ENCODE measurements around the gene NCOA5. TPM values are rescaled to one million over a fixed set of nuclear protein-coding genes. Genes with fewer than 3 reads are reported as not detected.

The NCOA5 gene
- total and polyA plus RNA-seq, 9 of the 15 experiments (the other 6 are each of a cell fraction or from before 2014, with no cell fraction given), result 3.9 to 22.8 (median 13.8) TPM

DNA sequence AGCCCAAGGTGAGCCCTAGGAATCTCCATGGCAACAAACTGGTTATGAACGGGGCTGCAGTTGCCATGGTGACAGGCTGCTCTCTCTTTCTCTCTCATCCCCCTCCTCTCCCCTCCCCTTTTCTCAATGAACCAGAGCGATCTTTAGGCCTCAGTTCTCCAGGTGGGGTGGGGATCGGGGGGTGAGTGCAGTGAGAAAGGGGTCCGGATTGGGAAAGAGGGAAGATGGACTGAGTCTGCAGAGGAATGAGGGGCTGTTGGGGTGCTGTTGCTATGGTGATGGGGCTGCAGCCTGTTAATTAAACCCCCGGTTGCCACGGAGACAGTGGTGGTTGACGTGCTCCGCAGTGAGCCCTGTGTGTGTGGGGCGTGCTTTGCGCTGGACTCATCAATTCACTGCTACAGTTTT lies 64.4 kb downstream of the NCOA5 start:
- Histone ChIP-seq H3K27ac (ENCODE audit: extremely low read depth, low read depth, low read length) (no peak overlapping the region), H3K9me1 (ENCODE audit: control insufficient read depth, insufficient read depth, low read length) (no peaks in the 10 kb centered on the region), H3K4me3 (no peak overlapping the region), H3K4me2 (ENCODE audit: insufficient read depth, low read length) (no peak overlapping the region), H3K9me3 (replicated peaks; ENCODE audit: control insufficient read depth, insufficient read depth, low read depth, low read length) (no peaks in the 10 kb centered on the region), H3K4me1 (replicated peaks in 1 of 2; ENCODE audit: control insufficient read depth in 2 of 2, insufficient read depth in 2 of 2, low read length in 2 of 2) (peaks cover 14 to 36% of the 10 kb centered on the region in 2 experiments), H3K79me2 (ENCODE audit: control insufficient read depth, insufficient read depth, low read length) (no peaks in the 10 kb centered on the region), H2AFZ (ENCODE audit: low read depth, low read length) (no peak overlapping the region), H3K27me3 (ENCODE audit: control insufficient read depth in 2 of 2, insufficient read depth in 2 of 2, low read length in 2 of 2) (peaks cover 0 to 7% of the 10 kb centered on the region in 2 experiments; a peak in 1 of 5 replicates), H3K9ac (ENCODE audit: insufficient read depth in 1 of 2, low read depth in 2 of 2, low read length in 2 of 2) (no peak overlapping the region), H3K36me3 (ENCODE audit: control insufficient read depth, insufficient read depth, low read length) (no peaks in the 10 kb centered on the region), H4K20me1 (replicated peaks; ENCODE audit: control insufficient read depth, insufficient read depth, low read length) (peaks cover 8% of the 10 kb centered on the region; the same call in 1 of the 2 replicates)
- ATAC-seq, result no peak
- intact Hi-C loops (cut with micrococcal nuclease), result no loop called here
- TF ChIP-seq TAF9B (IDR thresholded peaks at IDR 0.05; ENCODE audit: partially characterized antibody) (no peak), RFX1 (IDR thresholded peaks at IDR 0.05) (peak; percentile 83)
- no peak for FAIRE-seq
- no peak for DNase-seq (ENCODE audit: extremely low read depth in 1 of 4, low spot score in 3 of 4)
- in situ Hi-C loops (cut with MboI), result no loop called here
- ChIA-PET CTCF (ENCODE audit: low intra/inter-chr PET ratio) (no interaction called here), POLR2A (no interaction called here)
- no TSS peak for BruUV-seq (replicated peaks)
- WGBS (ENCODE audit: insufficient coverage, low coverage, missing lambda C conversion rate), result 0% methylated on average over 10 of the region's 10 CpGs

- intact Hi-C loops (cut with micrococcal nuclease) (loop anchor here (2.0 to 5.0 kb wide), 3 partner anchors 63 to 148 kb away; no protein-coding TSS in a partner anchor), in situ Hi-C loops (cut with MboI) (no loop called here)
- H3K4me2 ChIP-seq (ENCODE audit: insufficient read depth, low read length), result no peak overlapping the region
- WGBS (ENCODE audit: insufficient coverage, low coverage, missing lambda C conversion rate), result 0% methylated on average over 4 of the region's 4 CpGs
- H3K9me1 ChIP-seq (ENCODE audit: control insufficient read depth, insufficient read depth, low read length), result no peaks in the 10 kb centered on the region
- H3K9ac ChIP-seq (ENCODE audit: insufficient read depth in 1 of 2, low read depth in 2 of 2, low read length in 2 of 2), result no peak overlapping the region
- H3K4me1 ChIP-seq (replicated peaks in 1 of 2; ENCODE audit: control insufficient read depth in 2 of 2, insufficient read depth in 2 of 2, low read length in 2 of 2), result peaks cover 14 to 28% of the 10 kb centered on the region in 2 experiments
- no peaks in the 10 kb centered on the region for H3K36me3 ChIP-seq (ENCODE audit: control insufficient read depth, insufficient read depth, low read length)
- no peak overlapping the region for H3K27ac ChIP-seq (ENCODE audit: extremely low read depth, low read depth, low read length)
- H4K20me1 ChIP-seq (replicated peaks; ENCODE audit: control insufficient read depth, insufficient read depth, low read length), result peaks cover 8% of the 10 kb centered on the region; the same call in 1 of the 2 replicates
- no peak for DNase-seq (ENCODE audit: extremely low read depth in 1 of 4, low spot score in 3 of 4)
- H3K27me3 ChIP-seq (ENCODE audit: control insufficient read depth in 2 of 2, insufficient read depth in 2 of 2, low read length in 2 of 2), result 0 out of 5 replicates have a peak, but pooled peaks cover 0 to 7% of the 10 kb centered on the region in 2 experiments
- ATAC-seq, result no peak
- no peak overlapping the region for H2AFZ ChIP-seq (ENCODE audit: low read depth, low read length)
- no peaks in the 10 kb centered on the region for H3K79me2 ChIP-seq (ENCODE audit: control insufficient read depth, insufficient read depth, low read length)
- H3K4me3 ChIP-seq, result no peak overlapping the region
- no peaks in the 10 kb centered on the region for H3K9me3 ChIP-seq (replicated peaks; ENCODE audit: control insufficient read depth, insufficient read depth, low read depth, low read length)
- CTCF ChIA-PET (ENCODE audit: low intra/inter-chr PET ratio), result interaction anchor here (1.1 to 1.4 kb wide), 2 partner anchors 64 to 128 kb away, joined by 3 to 5 read pairs; no protein-coding TSS in a partner anchor
- POLR2A ChIA-PET, result no interaction called here
- BruUV-seq (replicated peaks), result no TSS peak
- no peak for FAIRE-seq
- TF ChIP-seq POLR2AphosphoS2 (IDR thresholded peaks at IDR 0.05; ENCODE audit: low read length) (no peak), ZFP36 (IDR thresholded peaks at IDR 0.05; ENCODE audit: low read depth, low read length, partially characterized antibody) (no peak), KAT8 (IDR thresholded peaks at IDR 0.05; ENCODE audit: low read depth) (no peak), E4F1 (CRISPR knock-in tag; IDR thresholded peaks at IDR 0.05; ENCODE audit: borderline replicate concordance) (no peak)
These were observed 65.8 kb downstream of the NCOA5 start for GRCh38 chr20:46023999-46024398.
